Measurements from ENCODE around the gene ICOSLG.
"Not testable (repeated sequence)": the region's sequence is repeated elsewhere in the genome, so short reads cannot be mapped to it uniquely, and the experiment has no call there.

ICOSLG gene

GRCh38 chr21:44240842-44241241 lies at the start of gene ICOSLG:
Gene ICOSLG (minus strand): TSS chr21:44240943. CDS start chr21:44240817, 126 bp downstream.
- DNase-seq: not testable (repeated sequence)

- DNase-seq: no peak
These were observed 48.8 kb upstream of the ICOSLG start for GRCh38 chr21:44289381-44290010.

- no peak for DNase-seq
These were observed 47.7 kb upstream of the ICOSLG start for GRCh38 chr21:44288251-44289110.

- DNase-seq: no peak
These were observed 46.2 kb upstream of the ICOSLG start for GRCh38 chr21:44286716-44287632.

GRCh38 chr21:44286086-44286715 lies 45.5 kb upstream of the ICOSLG start:
- DNase-seq: no peak

GRCh38 chr21:44285138-44285992 lies 44.6 kb upstream of the ICOSLG start, which contains the start of gene AIRE:
Gene AIRE (plus strand): TSS chr21:44285876. CDS start chr21:44286007, 131 bp downstream.
- peak; percentile 2 for DNase-seq

GRCh38 chr21:44283948-44284347 lies 43.2 kb upstream of the ICOSLG start:
- no peak for DNase-seq

GRCh38 chr21:44283211-44283785 lies 42.6 kb upstream of the ICOSLG start:
- DNase-seq: not testable (repeated sequence)

- no peak for DNase-seq
These were observed 41.6 kb upstream of the ICOSLG start for GRCh38 chr21:44282370-44282769.

- DNase-seq: no peak
These were observed 41.1 kb upstream of the ICOSLG start for GRCh38 chr21:44281801-44282200.

- DNase-seq: no peak
These were observed 38.9 kb upstream of the ICOSLG start for GRCh38 chr21:44279354-44280260.

GRCh38 chr21:44275041-44275440 lies 34.3 kb upstream of the ICOSLG start:
- DNase-seq: no peak

- no peak for DNase-seq
These were observed 32.3 kb upstream of the ICOSLG start for GRCh38 chr21:44273046-44273445.

GRCh38 chr21:44272284-44272858 lies 31.6 kb upstream of the ICOSLG start:
- DNase-seq: no peak

GRCh38 chr21:44271558-44272283 lies 31.0 kb upstream of the ICOSLG start:
- no peak for DNase-seq

GRCh38 chr21:44269090-44269489 lies 28.3 kb upstream of the ICOSLG start:
- DNase-seq: no peak

- DNase-seq: no peak
These were observed 27.0 kb upstream of the ICOSLG start for GRCh38 chr21:44267655-44268142.

GRCh38 chr21:44265734-44266270 lies 25.1 kb upstream of the ICOSLG start:
- no peak for DNase-seq

Data from HCEC 1CT (cell line).